Lung microvascular endothelial cell (primary cell): ENCODE data around the gene VPS26C. TPM values are rescaled to one million over a fixed set of nuclear protein-coding genes. Genes with fewer than 3 reads are reported as not detected.
"Not testable (repeated sequence)": the region's sequence is repeated elsewhere in the genome, so short reads cannot be mapped to it uniquely, and the experiment has no call there.

Experiments used
- DNase-seq, 2 donors: peaks; one replicate each; pipeline versions ENCODE4 v3.0.0 to v3.0.0-alpha.2; 2010; ENCODE audit warnings: low read depth in 2 of 2
- total RNA-seq: library from RNA; depleted of rRNA; stranded (reverse); fragments of >200 nt; gene quantifications from 2 replicates; pipeline ENCODE4 v1.2.1, GENCODE V29; 2014

VPS26C gene
- total RNA-seq, result 61.0 and 79.8 TPM in 2 replicates

DNA sequence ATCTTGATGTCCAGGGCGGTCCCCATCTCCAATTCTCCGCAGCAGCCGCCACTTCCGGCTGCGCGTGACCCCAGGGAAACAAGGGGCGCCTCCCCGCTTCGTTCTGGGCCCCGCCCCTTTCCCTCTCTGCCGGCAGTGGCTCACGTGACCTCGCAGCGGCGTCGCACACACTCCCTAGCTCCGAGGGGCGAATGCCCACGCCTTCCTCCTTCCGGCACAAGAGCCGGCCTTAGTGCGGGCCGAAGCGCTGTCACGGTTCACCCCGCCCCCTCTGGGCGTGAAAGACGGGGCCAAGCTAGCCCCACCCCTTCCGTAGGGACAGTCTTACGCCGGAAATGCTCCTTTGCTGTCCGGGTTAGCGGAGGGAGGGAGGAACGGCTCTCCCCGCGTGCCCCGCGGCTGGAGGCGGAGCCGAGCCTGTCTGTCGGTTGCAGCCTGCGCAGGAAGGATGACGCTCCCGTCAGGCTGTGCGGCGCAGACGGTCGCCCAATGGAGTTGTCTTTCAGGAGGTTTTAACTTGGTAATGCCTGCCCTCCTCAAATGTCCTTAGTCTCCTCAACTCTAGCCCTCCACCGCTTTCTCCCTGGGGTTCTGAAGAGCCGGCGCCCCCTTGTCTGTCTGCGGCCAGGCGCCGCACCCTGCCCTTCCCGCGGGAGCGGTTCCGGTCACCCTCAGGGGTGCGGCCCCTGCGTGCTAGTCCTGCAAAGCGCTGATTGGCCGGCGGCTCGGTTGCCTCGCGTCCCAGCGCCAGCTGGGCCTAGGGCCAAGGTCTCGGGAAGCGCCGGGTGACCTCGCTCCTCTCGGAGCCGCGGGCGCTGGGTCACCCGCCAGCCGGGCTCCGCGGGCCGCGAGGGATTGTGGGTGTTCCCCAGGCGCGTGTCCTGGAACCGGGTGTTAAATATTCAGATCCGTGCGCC, at the start of gene VPS26C:
Gene VPS26C, minus strand, starts transcription at position 66 of the 917 bp plus-strand sequence. Its CDS starts 40 bp downstream, at position 26.
- peak; percentile 100 for DNase-seq

- DNase-seq, result not testable (repeated sequence)
These were observed 48.9 kb upstream of the VPS26C start for GRCh38 chr21:37316072-37316471.

DNA sequence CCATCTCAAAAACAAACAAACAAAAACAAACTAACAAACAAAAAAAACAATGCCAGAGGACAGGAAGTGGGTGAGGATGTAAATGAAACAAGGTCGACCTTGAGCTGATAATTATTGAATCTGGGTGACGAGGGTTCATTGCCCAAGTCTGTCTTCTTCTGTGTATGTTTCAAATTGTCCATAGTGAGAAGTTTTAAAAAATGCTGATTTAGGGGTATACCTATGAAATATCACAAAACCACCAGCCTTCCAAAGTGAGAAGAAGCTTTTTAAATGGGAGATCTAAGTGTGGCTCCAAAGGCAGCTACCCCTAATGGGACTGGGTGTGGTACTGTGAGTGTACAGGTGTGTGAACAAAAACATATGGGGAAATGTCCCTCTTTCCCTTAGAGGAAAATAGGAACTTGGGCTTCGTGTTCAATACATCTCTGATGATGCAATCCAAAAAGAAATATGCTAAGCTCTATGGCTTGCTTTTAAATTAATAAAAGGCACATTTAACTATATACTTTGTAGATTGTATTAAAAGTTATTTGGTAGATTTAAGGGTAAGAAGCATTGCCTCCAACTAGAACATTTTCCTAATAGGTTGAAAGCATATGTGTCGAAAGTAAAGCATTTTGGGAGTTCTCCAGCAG, 33.1 kb upstream of the VPS26C start:
- DNase-seq, result no peak

DNA sequence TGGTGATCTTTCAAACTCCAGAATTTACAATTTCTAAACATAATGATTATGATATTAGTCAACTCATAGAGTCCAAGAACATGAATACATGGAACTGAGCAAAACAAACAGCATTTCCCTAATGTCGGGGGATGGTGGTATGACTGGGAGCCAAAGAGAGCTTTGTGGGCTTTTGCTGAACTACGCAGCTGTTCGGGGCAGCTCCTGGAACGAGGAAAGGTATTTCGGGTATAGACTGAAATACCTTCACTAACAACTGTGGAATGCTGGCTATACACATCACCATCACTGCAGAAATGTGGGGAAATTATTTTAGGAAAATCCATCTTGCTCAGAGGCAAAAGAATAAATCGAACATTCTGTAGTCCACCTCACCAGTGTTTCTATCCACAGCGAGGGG, 30.2 kb upstream of the VPS26C start:
- no peak for DNase-seq

GRCh38 chr21:37294679-37295078, 27.5 kb upstream of the VPS26C start:
- DNase-seq, result peak; percentile 22 to 60

DNA sequence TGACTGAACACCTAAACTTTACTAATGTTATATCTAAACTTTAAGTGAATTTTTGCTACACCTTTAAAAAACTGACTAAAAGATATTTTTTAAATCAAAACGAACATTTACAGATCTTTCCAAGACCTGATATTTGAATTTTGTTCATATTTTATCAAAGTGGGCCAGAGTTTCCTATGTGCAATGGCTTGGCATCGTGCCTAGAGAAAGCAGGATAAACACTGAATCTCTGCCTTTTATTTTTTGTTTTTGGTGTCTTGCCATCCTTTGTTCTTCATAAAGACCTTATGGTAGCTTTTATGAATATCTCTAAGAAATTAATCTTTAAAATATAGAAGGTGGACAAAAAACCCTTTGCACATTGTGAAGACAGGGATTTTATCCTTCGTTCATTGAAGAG, 25.8 kb upstream of the VPS26C start:
- DNase-seq, result peak; percentile 78 to 93

- DNase-seq, result peak in 1 of 2 donors; percentile 52
These were observed 24.9 kb upstream of the VPS26C start for GRCh38 chr21:37292041-37292440.

- not testable (repeated sequence) for DNase-seq
These were observed 16.1 kb upstream of the VPS26C start for GRCh38 chr21:37283191-37283710.

GRCh38 chr21:37282602-37283001, 15.5 kb upstream of the VPS26C start:
- DNase-seq, result not testable (repeated sequence)

GRCh38 chr21:37281993-37282392, 14.9 kb upstream of the VPS26C start:
- peak in 1 of 2 donors; percentile 35 for DNase-seq

- DNase-seq, result no peak
These were observed 14.4 kb upstream of the VPS26C start for GRCh38 chr21:37281579-37281978.

GRCh38 chr21:37279271-37279670, 12.1 kb upstream of the VPS26C start:
- not testable (repeated sequence) for DNase-seq

DNA sequence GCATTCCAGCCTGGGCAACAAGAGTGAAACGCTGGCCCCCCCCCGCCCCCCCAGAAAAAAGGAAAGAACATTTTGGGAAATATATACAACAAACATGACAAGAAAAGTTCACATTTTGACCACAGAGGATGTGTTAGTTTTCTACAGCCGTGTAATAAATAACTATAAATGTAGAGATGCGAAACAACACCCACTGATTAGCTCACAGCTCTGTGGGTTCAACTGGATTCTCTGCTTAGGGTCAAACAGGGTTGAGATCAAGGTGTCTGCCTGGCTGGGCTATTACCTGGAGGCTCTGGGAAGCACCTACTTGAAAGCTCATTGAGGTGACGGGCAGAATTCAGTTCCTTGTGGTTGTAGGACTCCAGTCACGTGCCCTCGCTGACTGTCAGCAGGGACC, 11.1 kb upstream of the VPS26C start:
- no peak for DNase-seq

DNA sequence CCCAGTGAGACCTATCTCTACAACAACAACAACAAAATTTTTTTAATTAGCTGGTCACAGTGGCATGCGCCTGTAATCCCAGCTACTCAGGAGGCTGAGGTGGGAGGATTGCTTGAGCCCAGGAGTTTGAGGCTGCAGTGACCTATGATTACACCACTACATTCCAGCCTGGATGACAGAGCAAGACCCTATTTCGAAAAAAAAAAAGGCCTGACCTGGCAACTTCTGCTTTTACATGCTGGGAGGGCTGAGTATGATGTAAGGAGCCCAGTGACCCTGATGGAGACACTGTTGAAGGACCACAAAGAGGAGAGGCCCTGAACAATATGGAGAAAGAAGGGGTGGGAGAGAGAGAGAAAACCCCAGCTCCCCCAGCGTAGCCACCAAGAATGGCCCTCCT, 9.2 kb upstream of the VPS26C start:
- DNase-seq, result no peak

DNA sequence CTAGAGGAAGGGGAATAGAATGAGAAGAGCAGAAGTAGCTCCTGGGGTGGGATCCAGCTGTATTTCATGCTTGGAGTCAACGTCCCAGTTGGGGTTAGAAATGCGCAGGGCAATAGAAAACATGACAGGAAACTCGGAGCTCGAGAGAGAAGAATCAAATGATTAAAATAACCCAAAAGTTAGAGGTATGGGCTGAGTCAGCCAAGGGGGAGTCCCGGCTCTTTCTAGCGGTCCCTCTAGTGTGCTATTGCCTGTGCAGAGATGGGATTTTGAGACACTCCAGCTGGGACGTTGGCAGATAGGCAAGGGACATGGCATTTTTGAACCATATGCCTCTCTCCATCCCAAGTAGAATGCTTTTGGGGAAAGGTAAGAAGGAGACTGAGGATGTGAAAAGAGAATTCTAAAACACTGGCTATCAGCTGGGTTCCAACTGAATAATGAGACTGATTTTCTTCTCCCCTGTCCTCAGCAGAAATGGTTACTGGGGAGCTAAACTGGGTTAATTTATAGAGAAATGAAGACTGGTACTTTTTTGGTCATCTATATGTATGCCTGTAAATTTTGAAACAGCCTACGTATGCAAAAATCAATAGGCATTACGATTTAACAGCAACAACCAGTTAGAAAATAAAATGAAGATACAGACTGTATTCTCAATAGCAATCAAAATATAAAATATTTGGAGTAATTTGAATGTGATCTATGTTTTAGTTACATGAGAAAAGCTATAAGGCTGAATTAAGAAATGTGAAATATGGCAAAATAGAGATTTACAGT, 7.0 kb upstream of the VPS26C start:
- no peak for DNase-seq

GRCh38 chr21:37273440-37273839, 6.3 kb upstream of the VPS26C start:
- DNase-seq, result no peak

DNA sequence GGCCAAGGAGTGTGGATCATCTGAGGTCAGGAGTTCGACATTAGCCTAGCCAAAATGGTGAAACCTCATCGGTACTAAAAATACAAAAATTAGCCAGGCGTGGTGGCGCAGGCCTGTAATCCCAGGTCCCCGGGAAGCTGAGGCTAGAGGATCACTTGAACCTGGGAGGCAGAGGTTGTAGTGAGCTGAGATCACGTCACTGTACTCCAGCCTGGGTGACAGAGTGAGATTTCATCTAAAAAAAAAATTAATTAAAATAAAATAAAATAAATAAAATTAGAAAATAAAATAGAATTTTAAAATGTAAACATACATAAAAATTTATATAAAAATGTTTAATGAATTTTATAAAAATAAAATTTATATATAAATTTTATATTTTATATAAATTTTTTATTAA, 5.8 kb upstream of the VPS26C start:
- no peak for DNase-seq

- DNase-seq, result no peak
These were observed 3.6 kb upstream of the VPS26C start for GRCh38 chr21:37270576-37271365.

GRCh38 chr21:37269481-37269880, 2.3 kb upstream of the VPS26C start:
- DNase-seq, result no peak

- no peak for DNase-seq
These were observed 1.0 kb upstream of the VPS26C start for GRCh38 chr21:37268186-37268503.
